H1 (cell line): ENCODE measurements around the gene CHTF8. TPM values are rescaled to one million over a fixed set of nuclear protein-coding genes. Genes with fewer than 3 reads are reported as not detected.

ENCODE experiments used
- CHD2 ChIP-seq: IDR thresholded peaks from 2 replicates; pipeline ENCODE4 v1.6.1; 2012; ENCODE audit warnings: low read length, improper control_type of control experiment
- KDM4A ChIP-seq: IDR thresholded peaks from one replicate; pipeline ENCODE4 v1.7.1; 2012; ENCODE audit warnings: low read depth, mild to moderate bottlenecking, moderate library complexity, low read length, inconsistent platforms; ENCODE audit not compliant: severe bottlenecking
- POLR2AphosphoS5 ChIP-seq: IDR thresholded peaks from 2 replicates; pipeline ENCODE4 v1.6.1; 2011; ENCODE audit warnings: low read depth, low read length
- polyA plus RNA-seq, 7 experiments: library from polyadenylated mRNA; depleted of rRNA in 3 of 7; stranded (reverse) in 5 of 7; unstranded in 2 of 7; fragments of >200 nt in 5 of 7; fragments of 200-250 nt in 2 of 7; gene quantifications; 1 replicate in 5 of 7; 2 replicates in 1 of 7; 4 replicates in 1 of 7; pipeline versions ENCODE4 v1.2.1 to v1.2.3, GENCODE V29; 2011 to 2013; ENCODE audit warnings: missing spikeins in 2 of 7, mixed read lengths in 2 of 7
- total RNA-seq: library from RNA; stranded (reverse); fragmentation: NEBNext Ultra II Directional; extraction: Animal tissue kit (Norgen Biotek cat#: 25700); gene quantifications from 2 replicates; pipeline ENCODE4 v1.2.1, GENCODE V29; 2021
- TF ChIP-seq, protein P1 (sequence below): IDR thresholded peaks from 2 replicates; pipeline ENCODE4 v1.6.1; 2012; ENCODE audit warnings: inconsistent platforms
- TF ChIP-seq, protein P2 (sequence below): fragments of 300-600 bp; sonication (generic); IDR thresholded peaks from 2 replicates; pipeline ENCODE4 v1.7.1; 2012; ENCODE audit warnings: low read length, moderate library complexity, mild to moderate bottlenecking, inconsistent platforms; ENCODE audit not compliant: insufficient replicate concordance

The CHTF8 gene
- total and polyA plus RNA-seq, 2 of the 8 experiments (the other 6 are each of a cell fraction or from before 2014, with no cell fraction given), result 114 to 138 TPM

GRCh38 chr16:69166946-69167930 is 34.9 kb upstream of the CHTF8 start (continued):
- TF ChIP-seq, protein P1, sequence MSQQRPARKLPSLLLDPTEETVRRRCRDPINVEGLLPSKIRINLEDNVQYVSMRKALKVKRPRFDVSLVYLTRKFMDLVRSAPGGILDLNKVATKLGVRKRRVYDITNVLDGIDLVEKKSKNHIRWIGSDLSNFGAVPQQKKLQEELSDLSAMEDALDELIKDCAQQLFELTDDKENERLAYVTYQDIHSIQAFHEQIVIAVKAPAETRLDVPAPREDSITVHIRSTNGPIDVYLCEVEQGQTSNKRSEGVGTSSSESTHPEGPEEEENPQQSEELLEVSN, result no peak
- TF ChIP-seq, protein P2, sequence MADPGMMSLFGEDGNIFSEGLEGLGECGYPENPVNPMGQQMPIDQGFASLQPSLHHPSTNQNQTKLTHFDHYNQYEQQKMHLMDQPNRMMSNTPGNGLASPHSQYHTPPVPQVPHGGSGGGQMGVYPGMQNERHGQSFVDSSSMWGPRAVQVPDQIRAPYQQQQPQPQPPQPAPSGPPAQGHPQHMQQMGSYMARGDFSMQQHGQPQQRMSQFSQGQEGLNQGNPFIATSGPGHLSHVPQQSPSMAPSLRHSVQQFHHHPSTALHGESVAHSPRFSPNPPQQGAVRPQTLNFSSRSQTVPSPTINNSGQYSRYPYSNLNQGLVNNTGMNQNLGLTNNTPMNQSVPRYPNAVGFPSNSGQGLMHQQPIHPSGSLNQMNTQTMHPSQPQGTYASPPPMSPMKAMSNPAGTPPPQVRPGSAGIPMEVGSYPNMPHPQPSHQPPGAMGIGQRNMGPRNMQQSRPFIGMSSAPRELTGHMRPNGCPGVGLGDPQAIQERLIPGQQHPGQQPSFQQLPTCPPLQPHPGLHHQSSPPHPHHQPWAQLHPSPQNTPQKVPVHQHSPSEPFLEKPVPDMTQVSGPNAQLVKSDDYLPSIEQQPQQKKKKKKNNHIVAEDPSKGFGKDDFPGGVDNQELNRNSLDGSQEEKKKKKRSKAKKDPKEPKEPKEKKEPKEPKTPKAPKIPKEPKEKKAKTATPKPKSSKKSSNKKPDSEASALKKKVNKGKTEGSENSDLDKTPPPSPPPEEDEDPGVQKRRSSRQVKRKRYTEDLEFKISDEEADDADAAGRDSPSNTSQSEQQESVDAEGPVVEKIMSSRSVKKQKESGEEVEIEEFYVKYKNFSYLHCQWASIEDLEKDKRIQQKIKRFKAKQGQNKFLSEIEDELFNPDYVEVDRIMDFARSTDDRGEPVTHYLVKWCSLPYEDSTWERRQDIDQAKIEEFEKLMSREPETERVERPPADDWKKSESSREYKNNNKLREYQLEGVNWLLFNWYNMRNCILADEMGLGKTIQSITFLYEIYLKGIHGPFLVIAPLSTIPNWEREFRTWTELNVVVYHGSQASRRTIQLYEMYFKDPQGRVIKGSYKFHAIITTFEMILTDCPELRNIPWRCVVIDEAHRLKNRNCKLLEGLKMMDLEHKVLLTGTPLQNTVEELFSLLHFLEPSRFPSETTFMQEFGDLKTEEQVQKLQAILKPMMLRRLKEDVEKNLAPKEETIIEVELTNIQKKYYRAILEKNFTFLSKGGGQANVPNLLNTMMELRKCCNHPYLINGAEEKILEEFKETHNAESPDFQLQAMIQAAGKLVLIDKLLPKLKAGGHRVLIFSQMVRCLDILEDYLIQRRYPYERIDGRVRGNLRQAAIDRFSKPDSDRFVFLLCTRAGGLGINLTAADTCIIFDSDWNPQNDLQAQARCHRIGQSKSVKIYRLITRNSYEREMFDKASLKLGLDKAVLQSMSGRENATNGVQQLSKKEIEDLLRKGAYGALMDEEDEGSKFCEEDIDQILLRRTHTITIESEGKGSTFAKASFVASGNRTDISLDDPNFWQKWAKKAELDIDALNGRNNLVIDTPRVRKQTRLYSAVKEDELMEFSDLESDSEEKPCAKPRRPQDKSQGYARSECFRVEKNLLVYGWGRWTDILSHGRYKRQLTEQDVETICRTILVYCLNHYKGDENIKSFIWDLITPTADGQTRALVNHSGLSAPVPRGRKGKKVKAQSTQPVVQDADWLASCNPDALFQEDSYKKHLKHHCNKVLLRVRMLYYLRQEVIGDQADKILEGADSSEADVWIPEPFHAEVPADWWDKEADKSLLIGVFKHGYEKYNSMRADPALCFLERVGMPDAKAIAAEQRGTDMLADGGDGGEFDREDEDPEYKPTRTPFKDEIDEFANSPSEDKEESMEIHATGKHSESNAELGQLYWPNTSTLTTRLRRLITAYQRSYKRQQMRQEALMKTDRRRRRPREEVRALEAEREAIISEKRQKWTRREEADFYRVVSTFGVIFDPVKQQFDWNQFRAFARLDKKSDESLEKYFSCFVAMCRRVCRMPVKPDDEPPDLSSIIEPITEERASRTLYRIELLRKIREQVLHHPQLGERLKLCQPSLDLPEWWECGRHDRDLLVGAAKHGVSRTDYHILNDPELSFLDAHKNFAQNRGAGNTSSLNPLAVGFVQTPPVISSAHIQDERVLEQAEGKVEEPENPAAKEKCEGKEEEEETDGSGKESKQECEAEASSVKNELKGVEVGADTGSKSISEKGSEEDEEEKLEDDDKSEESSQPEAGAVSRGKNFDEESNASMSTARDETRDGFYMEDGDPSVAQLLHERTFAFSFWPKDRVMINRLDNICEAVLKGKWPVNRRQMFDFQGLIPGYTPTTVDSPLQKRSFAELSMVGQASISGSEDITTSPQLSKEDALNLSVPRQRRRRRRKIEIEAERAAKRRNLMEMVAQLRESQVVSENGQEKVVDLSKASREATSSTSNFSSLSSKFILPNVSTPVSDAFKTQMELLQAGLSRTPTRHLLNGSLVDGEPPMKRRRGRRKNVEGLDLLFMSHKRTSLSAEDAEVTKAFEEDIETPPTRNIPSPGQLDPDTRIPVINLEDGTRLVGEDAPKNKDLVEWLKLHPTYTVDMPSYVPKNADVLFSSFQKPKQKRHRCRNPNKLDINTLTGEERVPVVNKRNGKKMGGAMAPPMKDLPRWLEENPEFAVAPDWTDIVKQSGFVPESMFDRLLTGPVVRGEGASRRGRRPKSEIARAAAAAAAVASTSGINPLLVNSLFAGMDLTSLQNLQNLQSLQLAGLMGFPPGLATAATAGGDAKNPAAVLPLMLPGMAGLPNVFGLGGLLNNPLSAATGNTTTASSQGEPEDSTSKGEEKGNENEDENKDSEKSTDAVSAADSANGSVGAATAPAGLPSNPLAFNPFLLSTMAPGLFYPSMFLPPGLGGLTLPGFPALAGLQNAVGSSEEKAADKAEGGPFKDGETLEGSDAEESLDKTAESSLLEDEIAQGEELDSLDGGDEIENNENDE, result no peak
- no peak for TF ChIP-seq KDM4A
- no peak for TF ChIP-seq POLR2AphosphoS5
- no peak for TF ChIP-seq CHD2
- TF ChIP-seq, all 59 proteins: peak for 0
